ENCODE measurements around the gene DPP9.

Gene DPP9

DNA sequence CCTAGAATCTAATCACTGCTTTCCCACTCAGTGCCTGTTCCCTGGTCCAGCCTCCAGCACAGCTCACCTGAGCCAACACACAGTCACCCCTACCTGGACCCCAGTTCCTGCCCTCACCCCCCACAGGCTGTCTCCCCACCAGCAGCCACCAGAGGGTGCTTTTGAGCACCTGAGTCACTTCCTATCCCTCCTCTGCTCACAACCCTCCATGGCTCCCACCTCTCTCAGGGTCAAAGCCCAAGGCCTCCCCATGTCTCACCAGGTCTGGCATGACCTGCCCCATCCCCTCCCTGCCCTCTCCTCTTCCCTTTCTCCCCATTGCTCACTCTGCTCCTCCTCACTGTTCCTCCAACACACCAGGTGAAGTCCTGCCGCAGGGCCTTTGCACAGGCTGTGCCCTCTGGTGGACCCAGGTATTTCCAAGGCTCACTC is 7.1 kb upstream of the DPP9 start:
- Histone ChIP-seq H3K27me3 (ENCODE audit: insufficient read depth, low read length, poor library complexity, severe bottlenecking) (no peaks in the 10 kb centered on the region), H4K20me1 (ENCODE audit: insufficient read depth, low read length, poor library complexity, severe bottlenecking) (no peaks in the 10 kb centered on the region), H2AFZ (ENCODE audit: low read length) (no peak overlapping the region), H3K79me2 (ENCODE audit: insufficient read depth, low read length) (no peaks in the 10 kb centered on the region), H3K9me3 (ENCODE audit: insufficient read depth, low read depth, low read length) (no peaks in the 10 kb centered on the region), H3F3A (ENCODE audit: low read depth) (no peaks in the 10 kb centered on the region), H3K36me3 (ENCODE audit: insufficient read depth, low read length) (no peaks in the 10 kb centered on the region), H3K4me2 (ENCODE audit: low read depth, low read length, poor library complexity, severe bottlenecking) (no peak overlapping the region), H3K9me2 (replicated peaks; ENCODE audit: low read depth, low read length) (no peaks in the 10 kb centered on the region), H3K9ac (ENCODE audit: low read depth, low read length, poor library complexity, severe bottlenecking) (no peak overlapping the region), H3K4me1 (ENCODE audit: insufficient read depth, low read length, poor library complexity, severe bottlenecking) (no peaks in the 10 kb centered on the region), H3K4me3 (ENCODE audit: low read length, poor library complexity, severe bottlenecking) (no peak overlapping the region)
- no peak for TF ChIP-seq EZH2phosphoT487 (IDR thresholded peaks at IDR 0.05; ENCODE audit: borderline replicate concordance)
- TF ChIP-seq, protein P1, sequence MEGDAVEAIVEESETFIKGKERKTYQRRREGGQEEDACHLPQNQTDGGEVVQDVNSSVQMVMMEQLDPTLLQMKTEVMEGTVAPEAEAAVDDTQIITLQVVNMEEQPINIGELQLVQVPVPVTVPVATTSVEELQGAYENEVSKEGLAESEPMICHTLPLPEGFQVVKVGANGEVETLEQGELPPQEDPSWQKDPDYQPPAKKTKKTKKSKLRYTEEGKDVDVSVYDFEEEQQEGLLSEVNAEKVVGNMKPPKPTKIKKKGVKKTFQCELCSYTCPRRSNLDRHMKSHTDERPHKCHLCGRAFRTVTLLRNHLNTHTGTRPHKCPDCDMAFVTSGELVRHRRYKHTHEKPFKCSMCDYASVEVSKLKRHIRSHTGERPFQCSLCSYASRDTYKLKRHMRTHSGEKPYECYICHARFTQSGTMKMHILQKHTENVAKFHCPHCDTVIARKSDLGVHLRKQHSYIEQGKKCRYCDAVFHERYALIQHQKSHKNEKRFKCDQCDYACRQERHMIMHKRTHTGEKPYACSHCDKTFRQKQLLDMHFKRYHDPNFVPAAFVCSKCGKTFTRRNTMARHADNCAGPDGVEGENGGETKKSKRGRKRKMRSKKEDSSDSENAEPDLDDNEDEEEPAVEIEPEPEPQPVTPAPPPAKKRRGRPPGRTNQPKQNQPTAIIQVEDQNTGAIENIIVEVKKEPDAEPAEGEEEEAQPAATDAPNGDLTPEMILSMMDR (conservative IDR thresholded peaks at IDR 0.05; ENCODE audit: low read length), result peak; percentile 65

DNA sequence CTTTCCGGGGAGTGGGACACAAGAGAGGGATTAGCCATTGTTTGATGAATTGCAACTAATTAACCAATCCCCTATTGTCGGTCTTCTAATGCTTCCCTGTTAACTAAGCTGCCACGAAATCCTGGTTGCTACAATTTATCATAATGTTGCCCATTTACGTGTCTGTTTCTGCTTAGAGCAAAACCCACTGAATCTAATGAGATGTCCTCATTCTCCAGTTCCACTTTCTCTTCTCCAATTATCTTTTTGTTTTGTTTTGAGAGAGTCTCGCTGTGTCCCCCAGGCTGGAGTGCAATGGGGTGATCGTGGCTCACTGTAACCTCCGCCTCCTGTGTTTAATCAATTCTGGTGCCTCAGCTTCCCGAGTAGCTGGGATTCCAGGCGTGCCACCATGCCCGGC is 5.2 kb upstream of the DPP9 start:
- Histone ChIP-seq H3K79me2 (ENCODE audit: insufficient read depth, low read length) (no peaks in the 10 kb centered on the region), H3K4me1 (ENCODE audit: insufficient read depth, low read length, poor library complexity, severe bottlenecking) (peaks cover 9% of the 10 kb centered on the region), H3K36me3 (ENCODE audit: insufficient read depth, low read length) (no peaks in the 10 kb centered on the region), H3K9me2 (replicated peaks; ENCODE audit: low read depth, low read length) (no peaks in the 10 kb centered on the region), H3K9ac (ENCODE audit: low read depth, low read length, poor library complexity, severe bottlenecking) (no peak overlapping the region), H3K9me3 (ENCODE audit: insufficient read depth, low read depth, low read length) (no peaks in the 10 kb centered on the region), H3K4me2 (ENCODE audit: low read depth, low read length, poor library complexity, severe bottlenecking) (no peak overlapping the region), H2AFZ (ENCODE audit: low read length) (no peak overlapping the region), H3K4me3 (ENCODE audit: low read length, poor library complexity, severe bottlenecking) (no peak overlapping the region), H3K27me3 (ENCODE audit: insufficient read depth, low read length, poor library complexity, severe bottlenecking) (no peaks in the 10 kb centered on the region), H4K20me1 (ENCODE audit: insufficient read depth, low read length, poor library complexity, severe bottlenecking) (no peaks in the 10 kb centered on the region), H3F3A (ENCODE audit: low read depth) (peaks cover 6% of the 10 kb centered on the region; the same call in 1 of the 2 replicates)
- TF ChIP-seq, protein P1 (conservative IDR thresholded peaks at IDR 0.05; ENCODE audit: low read length), result no peak
- TF ChIP-seq EZH2phosphoT487 (IDR thresholded peaks at IDR 0.05; ENCODE audit: borderline replicate concordance), result no peak

DNA sequence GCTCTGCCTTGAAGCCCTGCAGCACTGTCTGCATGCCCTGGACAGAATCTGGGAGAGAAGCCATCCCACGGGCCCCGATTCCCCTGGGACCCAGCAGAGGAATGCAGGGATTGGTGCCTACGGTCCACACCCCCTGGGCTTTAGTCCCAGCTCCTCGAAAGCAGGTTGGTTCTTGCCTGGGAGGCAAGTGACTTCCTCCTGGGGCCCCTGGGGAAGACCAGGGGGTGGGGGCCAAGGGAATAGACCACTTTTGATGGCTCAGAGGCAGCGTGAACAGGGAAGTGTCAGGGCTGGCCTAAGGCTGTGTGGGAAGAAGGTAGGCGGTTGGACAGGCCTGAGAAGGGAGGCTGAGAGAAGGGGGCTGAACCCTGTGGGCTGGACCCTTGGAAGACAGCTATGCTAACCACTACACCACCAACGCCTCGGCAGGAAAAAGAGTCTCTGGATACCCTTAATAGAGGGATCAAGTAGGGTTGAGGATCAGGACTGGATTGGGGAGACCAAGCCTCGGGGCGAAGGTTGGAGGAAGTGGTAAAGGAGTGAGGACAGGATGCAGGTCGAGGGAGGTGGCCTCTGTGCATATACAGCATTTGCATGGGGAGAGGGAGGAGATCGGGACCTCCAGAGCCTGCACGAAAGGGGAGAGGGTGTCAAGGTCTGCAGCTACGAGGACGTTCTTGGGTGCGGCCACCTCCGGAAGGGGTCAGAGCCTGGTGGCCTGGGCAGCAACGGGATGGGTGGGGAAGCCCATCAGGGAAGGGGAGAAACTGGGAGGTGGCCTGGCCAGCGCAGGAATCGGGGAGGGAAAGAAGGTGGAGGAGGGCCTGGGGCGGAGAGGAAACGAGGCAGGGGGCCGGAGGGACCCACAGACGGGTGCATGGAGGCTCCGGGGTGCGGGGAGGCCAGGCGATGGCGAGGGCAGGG is 709 bp downstream of the DPP9 start:
- H3K4me3 ChIP-seq (ENCODE audit: low read length, poor library complexity, severe bottlenecking), result peak overlapping the region; percentile 94
- H2AFZ ChIP-seq (ENCODE audit: low read length), result peak overlapping the region; percentile 63
- peaks cover 6% of the 10 kb centered on the region; the same call in 1 of the 2 replicates for H3F3A ChIP-seq (ENCODE audit: low read depth)
- no peaks in the 10 kb centered on the region for H3K9me2 ChIP-seq (replicated peaks; ENCODE audit: low read depth, low read length)
- peaks cover 23% of the 10 kb centered on the region for H3K4me1 ChIP-seq (ENCODE audit: insufficient read depth, low read length, poor library complexity, severe bottlenecking)
- peaks cover 4% of the 10 kb centered on the region for H3K27me3 ChIP-seq (ENCODE audit: insufficient read depth, low read length, poor library complexity, severe bottlenecking)
- H3K9ac ChIP-seq (ENCODE audit: low read depth, low read length, poor library complexity, severe bottlenecking), result peak overlapping the region; percentile 91
- peaks cover 22% of the 10 kb centered on the region for H4K20me1 ChIP-seq (ENCODE audit: insufficient read depth, low read length, poor library complexity, severe bottlenecking)
- H3K36me3 ChIP-seq (ENCODE audit: insufficient read depth, low read length), result peaks cover 14% of the 10 kb centered on the region; the same call in 1 of the 2 replicates
- peaks cover 41% of the 10 kb centered on the region for H3K79me2 ChIP-seq (ENCODE audit: insufficient read depth, low read length)
- no peak for TF ChIP-seq EZH2phosphoT487 (IDR thresholded peaks at IDR 0.05; ENCODE audit: borderline replicate concordance)
- TF ChIP-seq, protein P1 (conservative IDR thresholded peaks at IDR 0.05; ENCODE audit: low read length), result no peak
- H3K4me2 ChIP-seq (ENCODE audit: low read depth, low read length, poor library complexity, severe bottlenecking), result peak overlapping the region; percentile 100
- no peaks in the 10 kb centered on the region for H3K9me3 ChIP-seq (ENCODE audit: insufficient read depth, low read depth, low read length)
